ENCODE results near the gene PPP2R3B. TPM values are rescaled to one million over a fixed set of nuclear protein-coding genes. Genes with fewer than 3 reads are reported as not detected.

PPP2R3B gene
- total and polyA plus RNA-seq, 2 of the 4 experiments (the other 2 are of a cell fraction), result 13.2 to 13.3 TPM

DNA sequence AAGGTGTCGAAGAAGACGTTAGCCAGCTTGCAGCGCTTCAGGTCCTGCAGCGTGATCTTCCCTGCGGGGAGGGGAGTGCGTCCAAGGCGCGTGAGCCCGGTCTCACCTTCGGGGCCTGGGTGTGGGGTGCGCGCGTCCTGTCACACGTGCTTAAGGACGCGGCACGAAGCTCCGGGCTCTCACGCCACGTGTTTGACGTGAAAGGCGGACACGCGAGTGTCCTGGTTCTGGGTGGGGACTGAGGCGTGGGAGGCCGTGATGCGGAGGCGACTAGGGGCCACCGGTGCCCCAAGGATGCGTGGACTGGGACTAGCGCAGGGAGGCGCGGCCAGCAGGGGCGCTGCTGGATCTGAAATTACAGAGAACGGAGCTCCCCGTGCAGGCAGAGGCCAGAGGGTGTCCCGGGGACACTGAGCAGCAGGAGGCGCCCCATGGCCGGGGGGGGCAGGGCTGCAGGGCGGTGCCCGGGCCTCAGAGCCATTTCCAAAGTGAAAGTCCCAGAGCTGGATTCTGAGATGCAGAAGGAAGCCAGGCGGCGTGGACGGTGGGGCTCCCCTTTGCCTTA, 47.8 kb downstream of the PPP2R3B start:
- POLR2A ChIA-PET (ENCODE audit: unreplicated experiment), result no interaction called here
- no peak for DNase-seq
- no peak for TF ChIP-seq MAZ (IDR thresholded peaks at IDR 0.05; ENCODE audit: borderline replicate concordance, low read depth, low read length)
- TF ChIP-seq, protein P1, sequence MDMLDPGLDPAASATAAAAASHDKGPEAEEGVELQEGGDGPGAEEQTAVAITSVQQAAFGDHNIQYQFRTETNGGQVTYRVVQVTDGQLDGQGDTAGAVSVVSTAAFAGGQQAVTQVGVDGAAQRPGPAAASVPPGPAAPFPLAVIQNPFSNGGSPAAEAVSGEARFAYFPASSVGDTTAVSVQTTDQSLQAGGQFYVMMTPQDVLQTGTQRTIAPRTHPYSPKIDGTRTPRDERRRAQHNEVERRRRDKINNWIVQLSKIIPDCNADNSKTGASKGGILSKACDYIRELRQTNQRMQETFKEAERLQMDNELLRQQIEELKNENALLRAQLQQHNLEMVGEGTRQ (IDR thresholded peaks at IDR 0.05; ENCODE audit: low read depth, low read length), result no peak

More for the DNA sequence above, 47.8 kb downstream of the PPP2R3B start:
- in situ Hi-C loops (cut with MboI; ENCODE audit: low sequenced_read_pairs), result no loop called here
- Histone ChIP-seq H2BK20ac (ENCODE audit: low read depth, low read length) (no peak overlapping the region), H4K91ac (ENCODE audit: insufficient read depth, low read depth, low read length) (no peak overlapping the region), H3K4me3 (ENCODE audit: insufficient read depth, low read depth, low read length) (no peak overlapping the region), H3K4me2 (ENCODE audit: low read depth, low read length) (no peak overlapping the region), H3K79me1 (ENCODE audit: low read depth in 1 of 2, low read length in 2 of 2) (no peaks in the 10 kb centered on the region), H2BK120ac (ENCODE audit: low read depth, low read length) (no peak overlapping the region), H4K20me1 (ENCODE audit: insufficient read depth, low read length) (no peaks in the 10 kb centered on the region), H3K27me3 (ENCODE audit: control insufficient read depth, insufficient read depth, low read length) (no peaks in the 10 kb centered on the region), H4K5ac (ENCODE audit: low read depth, low read length) (no peak overlapping the region), H4K8ac (ENCODE audit: low read depth in 2 of 2, low read length in 2 of 2) (no peak overlapping the region), H3K18ac (ENCODE audit: low read depth, low read length) (no peak overlapping the region), H3K27ac (ENCODE audit: insufficient read depth, low read length) (no peak overlapping the region), H2BK15ac (ENCODE audit: low read depth, low read length) (no peak overlapping the region), H3K9me3 (ENCODE audit: control insufficient read depth, insufficient read depth, low read length) (peaks cover 9% of the 10 kb centered on the region; the same call in 1 of the 2 replicates), H3K9me1 (ENCODE audit: insufficient read depth, low read length) (no peaks in the 10 kb centered on the region), H3K14ac (replicated peaks; ENCODE audit: low read depth, low read length) (no peak overlapping the region), H3K23ac (ENCODE audit: low read depth, low read length) (no peak overlapping the region), H3K4ac (ENCODE audit: low read depth, low read length) (no peak overlapping the region), H3K9ac (ENCODE audit: low read depth, low read length) (no peak overlapping the region), H2AK5ac (ENCODE audit: low read depth, low read length) (no peak overlapping the region), H3K36me3 (ENCODE audit: control insufficient read depth, insufficient read depth, low read length) (peaks cover 22% of the 10 kb centered on the region; the same call in 1 of the 2 replicates), H2AFZ (replicated peaks; ENCODE audit: low read length, poor library complexity) (no peak overlapping the region), H3K4me1 (ENCODE audit: control insufficient read depth, insufficient read depth, low read length) (no peaks in the 10 kb centered on the region), H2AK9ac (replicated peaks; ENCODE audit: low read depth, low read length, poor library complexity) (no peak overlapping the region), H2BK5ac (ENCODE audit: low read depth, low read length, poor library complexity, severe bottlenecking) (no peak overlapping the region), H3K56ac (ENCODE audit: extremely low read depth, insufficient read depth, low read length) (no peak overlapping the region)
- BruUV-seq (replicated peaks), result no TSS peak
- CTCF ChIA-PET, result no interaction called here
- WGBS, 2 experiments (ENCODE audit: extremely low coverage in 2 of 2, insufficient read length in 1 of 2), result 100% methylated on average over 8 of the region's 44 CpGs; no CpG with 5 or more reads in 1 of the 2 experiments
- intact Hi-C loops (cut with micrococcal nuclease), result no loop called here
- ATAC-seq (ENCODE audit: low read depth), result no peak
- dilution Hi-C loops (cut with HindIII; ENCODE audit: low sequenced_read_pairs, unreplicated experiment), result no loop called here
